Measurements from ENCODE around the gene MAP4K4. TPM values are rescaled to one million over a fixed set of nuclear protein-coding genes. Genes with fewer than 3 reads are reported as not detected.

MAP4K4 gene
- total RNA-seq, 1 donor from 2014 or later: 122 TPM

DNA sequence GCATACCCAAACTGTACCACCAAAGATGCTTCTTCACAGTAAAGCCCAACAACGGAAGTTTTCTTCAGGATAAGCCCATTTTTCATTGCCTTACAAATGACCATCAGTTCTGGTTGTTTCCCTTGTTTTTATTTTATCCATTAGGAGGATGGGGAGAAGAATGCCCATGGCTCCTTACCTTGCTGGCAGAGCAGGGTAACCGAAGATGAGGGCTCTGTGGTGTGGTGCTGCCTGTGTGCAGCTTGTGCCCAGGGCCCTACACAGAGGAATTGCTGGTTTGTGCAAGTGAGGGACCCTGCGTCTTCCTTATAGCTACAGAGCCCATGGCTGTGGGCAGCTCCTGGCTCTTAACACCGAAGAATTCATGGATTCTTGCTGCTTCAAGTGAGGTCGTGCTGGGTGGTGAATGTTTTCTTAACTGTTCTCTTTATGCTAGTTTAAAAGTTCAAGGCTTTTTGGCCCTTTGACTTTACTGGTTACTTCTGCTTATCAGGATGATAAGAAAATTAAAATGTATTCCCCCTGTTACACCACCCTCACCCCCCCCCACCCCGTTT, 110.6 kb downstream of the MAP4K4 start:
- H3K27ac Mint-ChIP-seq (ENCODE audit: unreplicated experiment): peak overlapping the region; percentile 61
- H3K4me1 Mint-ChIP-seq (ENCODE audit: low read depth): peaks cover 78% of the 10 kb centered on the region
- no peaks in the 10 kb centered on the region for H3K27me3 Mint-ChIP-seq (ENCODE audit: low read depth)
- H3K36me3 Mint-ChIP-seq (ENCODE audit: low read depth): peaks cover 3% of the 10 kb centered on the region
- no peak for DNase-seq (ENCODE audit: low spot score)
- no peak overlapping the region for H3K4me3 Mint-ChIP-seq (ENCODE audit: unreplicated experiment)
- no peaks in the 10 kb centered on the region for H3K9me3 Mint-ChIP-seq (ENCODE audit: low read depth)
- TF ChIP-seq, protein P1, sequence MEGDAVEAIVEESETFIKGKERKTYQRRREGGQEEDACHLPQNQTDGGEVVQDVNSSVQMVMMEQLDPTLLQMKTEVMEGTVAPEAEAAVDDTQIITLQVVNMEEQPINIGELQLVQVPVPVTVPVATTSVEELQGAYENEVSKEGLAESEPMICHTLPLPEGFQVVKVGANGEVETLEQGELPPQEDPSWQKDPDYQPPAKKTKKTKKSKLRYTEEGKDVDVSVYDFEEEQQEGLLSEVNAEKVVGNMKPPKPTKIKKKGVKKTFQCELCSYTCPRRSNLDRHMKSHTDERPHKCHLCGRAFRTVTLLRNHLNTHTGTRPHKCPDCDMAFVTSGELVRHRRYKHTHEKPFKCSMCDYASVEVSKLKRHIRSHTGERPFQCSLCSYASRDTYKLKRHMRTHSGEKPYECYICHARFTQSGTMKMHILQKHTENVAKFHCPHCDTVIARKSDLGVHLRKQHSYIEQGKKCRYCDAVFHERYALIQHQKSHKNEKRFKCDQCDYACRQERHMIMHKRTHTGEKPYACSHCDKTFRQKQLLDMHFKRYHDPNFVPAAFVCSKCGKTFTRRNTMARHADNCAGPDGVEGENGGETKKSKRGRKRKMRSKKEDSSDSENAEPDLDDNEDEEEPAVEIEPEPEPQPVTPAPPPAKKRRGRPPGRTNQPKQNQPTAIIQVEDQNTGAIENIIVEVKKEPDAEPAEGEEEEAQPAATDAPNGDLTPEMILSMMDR (IDR thresholded peaks at IDR 0.05): no peak

DNA sequence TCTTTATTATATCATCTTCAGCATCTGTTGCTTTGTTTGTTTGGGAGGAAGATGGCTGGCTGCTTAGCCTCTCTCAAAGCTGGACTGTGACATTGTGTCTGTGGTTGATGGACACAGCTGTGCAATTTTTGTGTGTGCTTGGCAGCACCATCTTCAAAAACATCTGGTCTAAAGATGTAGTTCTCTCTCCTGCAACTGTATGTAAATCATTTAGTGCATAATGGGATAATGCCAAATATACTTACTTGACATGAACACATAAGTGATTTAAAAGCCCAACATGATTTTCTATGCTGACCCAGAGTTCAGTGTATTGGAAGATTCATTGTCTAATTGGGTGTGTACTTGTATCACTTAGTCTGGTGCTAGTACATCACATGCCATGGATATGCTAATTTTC, 112.2 kb downstream of the MAP4K4 start:
- Mint-ChIP-seq H3K27ac (ENCODE audit: unreplicated experiment) (no peak overlapping the region), H3K27me3 (ENCODE audit: low read depth) (no peaks in the 10 kb centered on the region), H3K4me1 (ENCODE audit: low read depth) (peaks cover 66% of the 10 kb centered on the region), H3K36me3 (ENCODE audit: low read depth) (peaks cover 3% of the 10 kb centered on the region), H3K4me3 (ENCODE audit: unreplicated experiment) (no peak overlapping the region), H3K9me3 (ENCODE audit: low read depth) (no peaks in the 10 kb centered on the region)
- TF ChIP-seq, protein P1 (IDR thresholded peaks at IDR 0.05): no peak
- DNase-seq (ENCODE audit: low spot score): no peak

DNA sequence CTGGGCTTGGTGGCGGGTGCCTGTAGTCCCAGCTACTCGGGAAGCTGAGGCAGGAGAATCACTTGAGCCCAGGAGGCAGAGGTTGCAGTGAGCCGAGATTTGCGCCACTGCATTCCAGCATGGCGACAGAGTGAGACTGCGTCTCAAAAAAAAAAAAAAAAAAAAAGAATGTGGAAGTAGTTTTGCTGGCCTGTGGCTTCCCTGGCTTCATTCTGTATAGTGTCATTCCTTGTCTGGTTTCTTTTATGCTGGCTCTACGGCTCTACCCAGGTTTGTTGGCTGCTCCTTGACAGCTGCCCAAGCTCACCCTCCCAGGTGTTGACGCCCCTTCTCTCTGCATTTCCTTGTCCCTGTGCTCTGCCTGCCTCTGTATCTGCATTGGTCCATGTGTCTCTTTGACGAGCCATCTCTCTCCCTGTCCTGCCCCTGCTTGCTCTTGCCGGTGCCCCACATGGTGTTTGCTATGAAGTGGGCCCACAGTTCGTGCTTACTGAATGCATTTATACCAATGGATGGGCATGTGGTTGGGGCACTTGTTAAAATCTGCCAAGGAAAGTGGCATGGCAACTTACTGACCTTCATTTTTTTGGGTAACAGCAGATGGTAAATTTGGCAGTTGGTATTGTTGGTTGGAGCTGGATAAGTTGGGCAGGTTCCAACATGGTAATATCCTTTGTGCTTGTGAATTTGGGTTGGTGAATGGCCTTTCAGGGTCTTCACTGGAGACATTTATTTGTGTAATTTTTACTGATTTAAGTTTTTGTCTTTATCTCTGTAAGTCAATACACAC, 113.9 kb downstream of the MAP4K4 start:
- Mint-ChIP-seq H3K27ac (ENCODE audit: unreplicated experiment) (peak overlapping the region; percentile 42), H3K36me3 (ENCODE audit: low read depth) (peaks cover 3% of the 10 kb centered on the region), H3K4me1 (ENCODE audit: low read depth) (peaks cover 65% of the 10 kb centered on the region), H3K27me3 (ENCODE audit: low read depth) (no peaks in the 10 kb centered on the region), H3K4me3 (ENCODE audit: unreplicated experiment) (no peak overlapping the region), H3K9me3 (ENCODE audit: low read depth) (no peaks in the 10 kb centered on the region)
- no peak for DNase-seq (ENCODE audit: low spot score)
- TF ChIP-seq, protein P1 (IDR thresholded peaks at IDR 0.05): no peak

DNA sequence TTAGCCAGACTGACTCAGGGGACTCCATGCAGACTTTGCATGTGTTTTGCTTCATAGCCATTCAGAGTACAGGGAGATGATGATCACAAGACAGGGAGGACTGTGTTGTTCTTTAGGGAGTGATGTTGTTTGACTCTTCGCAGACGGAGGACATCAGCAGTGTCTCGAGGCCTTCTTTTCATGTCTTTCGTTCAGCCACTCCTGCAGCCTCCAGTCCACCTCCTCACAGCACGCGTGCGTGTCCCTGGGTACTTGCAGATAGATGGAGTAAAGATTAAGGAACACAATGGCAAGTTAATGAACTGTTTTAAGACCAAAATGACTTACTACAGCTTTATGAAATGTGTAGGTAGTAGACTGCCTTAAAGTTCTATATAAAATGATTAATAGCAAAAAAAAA, 114.7 kb downstream of the MAP4K4 start:
- no peak overlapping the region for H3K27ac Mint-ChIP-seq (ENCODE audit: unreplicated experiment)
- H3K9me3 Mint-ChIP-seq (ENCODE audit: low read depth): no peaks in the 10 kb centered on the region
- peaks cover 3% of the 10 kb centered on the region for H3K36me3 Mint-ChIP-seq (ENCODE audit: low read depth)
- peaks cover 65% of the 10 kb centered on the region for H3K4me1 Mint-ChIP-seq (ENCODE audit: low read depth)
- H3K4me3 Mint-ChIP-seq (ENCODE audit: unreplicated experiment): no peak overlapping the region
- TF ChIP-seq, protein P1 (IDR thresholded peaks at IDR 0.05): no peak
- no peak for DNase-seq (ENCODE audit: low spot score)
- H3K27me3 Mint-ChIP-seq (ENCODE audit: low read depth): no peaks in the 10 kb centered on the region

DNA sequence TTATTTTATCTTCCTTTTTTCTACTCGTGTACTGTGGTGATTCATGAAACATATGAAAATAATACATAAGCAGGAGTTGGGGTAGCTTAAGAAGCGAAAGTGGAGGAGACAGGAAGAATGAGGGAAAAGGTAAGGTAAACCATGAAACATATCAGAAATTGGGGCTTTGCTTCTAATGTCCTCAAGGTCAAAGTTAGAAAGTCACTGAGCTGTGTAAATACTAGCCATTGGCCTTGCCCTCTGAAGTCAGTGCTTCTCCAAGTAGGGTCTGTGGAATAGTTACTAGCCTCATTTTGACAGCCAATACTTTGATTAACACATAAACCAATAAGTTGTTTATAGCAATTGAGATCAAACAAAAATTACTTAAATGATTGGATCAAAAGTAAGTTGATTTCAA, 117.2 kb downstream of the MAP4K4 start:
- Mint-ChIP-seq H3K4me3 (ENCODE audit: unreplicated experiment) (no peak overlapping the region), H3K27ac (ENCODE audit: unreplicated experiment) (no peak overlapping the region), H3K27me3 (ENCODE audit: low read depth) (no peaks in the 10 kb centered on the region), H3K36me3 (ENCODE audit: low read depth) (peaks cover 3% of the 10 kb centered on the region), H3K9me3 (ENCODE audit: low read depth) (no peaks in the 10 kb centered on the region), H3K4me1 (ENCODE audit: low read depth) (peaks cover 65% of the 10 kb centered on the region)
- TF ChIP-seq, protein P1 (IDR thresholded peaks at IDR 0.05): no peak
- no peak for DNase-seq (ENCODE audit: low spot score)

All from chondrocyte (in vitro differentiated cells).